PC-9 (cell line): Measurements from ENCODE around the gene MBD4.

ENCODE experiments used
- EZH2 ChIP-seq: fragments of 200-600 bp; sonication (generic); IDR thresholded peaks from 2 replicates; pipeline ENCODE4 v1.8.0; 2017; ENCODE audit warnings: antibody characterized with exemption, low read depth
- TF ChIP-seq, protein P1 (sequence below): fragments of 200-600 bp; sonication (generic); conservative IDR thresholded peaks from 2 replicates; pipeline ENCODE4 v1.6.1; 2017; ENCODE audit warnings: mixed run types, antibody characterized with exemption, mild to moderate bottlenecking, moderate library complexity

DNA sequence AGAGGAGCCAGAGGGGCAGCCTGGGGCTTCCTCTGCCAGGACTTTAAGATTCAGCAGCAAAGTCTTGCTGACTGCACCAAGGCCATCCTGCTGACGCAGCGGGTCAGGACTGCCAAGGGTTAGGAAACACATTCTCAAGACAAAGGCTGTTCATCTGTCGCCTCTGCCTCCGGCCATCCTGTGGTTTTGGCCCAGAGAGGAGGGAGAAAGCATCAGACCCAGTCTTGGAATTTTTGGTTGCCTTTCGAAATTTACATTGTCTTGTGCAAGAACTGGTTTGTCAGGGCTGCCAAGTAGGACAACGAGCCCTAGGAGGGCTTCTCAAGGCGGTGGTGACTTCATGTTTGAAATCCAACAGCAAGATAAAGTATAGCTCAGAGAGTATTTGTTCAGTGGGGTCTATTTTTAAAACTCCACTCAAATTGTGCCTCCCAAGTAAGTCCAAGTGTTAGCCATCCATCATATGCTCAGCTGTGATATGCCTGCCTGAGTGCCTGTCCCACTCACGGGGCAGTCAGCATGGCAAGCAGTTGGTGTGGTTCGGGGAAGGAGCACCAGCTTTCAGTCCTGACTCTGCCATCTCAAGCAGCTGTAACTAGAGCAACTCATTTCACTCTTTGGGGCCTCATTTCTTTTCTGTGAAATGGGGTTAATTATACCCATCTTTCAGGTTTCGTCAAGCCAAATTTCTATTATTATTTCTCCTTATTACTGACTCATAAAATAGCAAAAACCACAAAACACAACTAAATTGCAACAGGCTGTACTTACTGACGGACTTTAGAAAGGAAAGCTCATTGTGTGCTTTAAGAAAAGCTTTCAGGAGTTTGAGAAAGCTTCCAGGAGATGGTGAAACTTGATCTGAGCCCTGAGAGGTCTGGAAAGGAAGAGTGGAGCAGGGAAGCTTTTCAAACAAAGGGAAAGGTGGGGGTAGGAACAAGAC lies 46.2 kb upstream of the MBD4 start:
- TF ChIP-seq EZH2, result no peak
- TF ChIP-seq, protein P1, sequence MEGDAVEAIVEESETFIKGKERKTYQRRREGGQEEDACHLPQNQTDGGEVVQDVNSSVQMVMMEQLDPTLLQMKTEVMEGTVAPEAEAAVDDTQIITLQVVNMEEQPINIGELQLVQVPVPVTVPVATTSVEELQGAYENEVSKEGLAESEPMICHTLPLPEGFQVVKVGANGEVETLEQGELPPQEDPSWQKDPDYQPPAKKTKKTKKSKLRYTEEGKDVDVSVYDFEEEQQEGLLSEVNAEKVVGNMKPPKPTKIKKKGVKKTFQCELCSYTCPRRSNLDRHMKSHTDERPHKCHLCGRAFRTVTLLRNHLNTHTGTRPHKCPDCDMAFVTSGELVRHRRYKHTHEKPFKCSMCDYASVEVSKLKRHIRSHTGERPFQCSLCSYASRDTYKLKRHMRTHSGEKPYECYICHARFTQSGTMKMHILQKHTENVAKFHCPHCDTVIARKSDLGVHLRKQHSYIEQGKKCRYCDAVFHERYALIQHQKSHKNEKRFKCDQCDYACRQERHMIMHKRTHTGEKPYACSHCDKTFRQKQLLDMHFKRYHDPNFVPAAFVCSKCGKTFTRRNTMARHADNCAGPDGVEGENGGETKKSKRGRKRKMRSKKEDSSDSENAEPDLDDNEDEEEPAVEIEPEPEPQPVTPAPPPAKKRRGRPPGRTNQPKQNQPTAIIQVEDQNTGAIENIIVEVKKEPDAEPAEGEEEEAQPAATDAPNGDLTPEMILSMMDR, result no peak
